ENCODE data around the gene PTPRM.

DNA sequence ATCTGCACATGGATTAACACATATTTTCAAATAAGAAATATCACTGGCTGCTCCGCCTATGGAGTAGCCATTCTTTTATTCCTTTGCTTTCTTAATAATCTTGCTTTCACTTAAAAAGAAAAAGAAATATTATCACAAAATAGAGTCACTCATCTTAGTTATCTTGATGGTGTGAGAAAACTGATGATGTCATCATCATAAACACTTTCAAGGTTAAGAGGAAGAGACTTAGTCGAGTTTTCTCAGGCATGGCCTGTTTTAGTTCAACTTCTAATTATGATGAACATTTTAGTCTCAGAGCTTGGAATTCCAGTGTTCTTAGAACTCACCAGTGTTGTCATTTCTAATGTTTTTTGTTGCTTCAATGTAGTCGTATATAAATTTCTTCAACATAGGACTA, 506.1 kb downstream of the PTPRM start:
- TF ChIP-seq, protein P1, sequence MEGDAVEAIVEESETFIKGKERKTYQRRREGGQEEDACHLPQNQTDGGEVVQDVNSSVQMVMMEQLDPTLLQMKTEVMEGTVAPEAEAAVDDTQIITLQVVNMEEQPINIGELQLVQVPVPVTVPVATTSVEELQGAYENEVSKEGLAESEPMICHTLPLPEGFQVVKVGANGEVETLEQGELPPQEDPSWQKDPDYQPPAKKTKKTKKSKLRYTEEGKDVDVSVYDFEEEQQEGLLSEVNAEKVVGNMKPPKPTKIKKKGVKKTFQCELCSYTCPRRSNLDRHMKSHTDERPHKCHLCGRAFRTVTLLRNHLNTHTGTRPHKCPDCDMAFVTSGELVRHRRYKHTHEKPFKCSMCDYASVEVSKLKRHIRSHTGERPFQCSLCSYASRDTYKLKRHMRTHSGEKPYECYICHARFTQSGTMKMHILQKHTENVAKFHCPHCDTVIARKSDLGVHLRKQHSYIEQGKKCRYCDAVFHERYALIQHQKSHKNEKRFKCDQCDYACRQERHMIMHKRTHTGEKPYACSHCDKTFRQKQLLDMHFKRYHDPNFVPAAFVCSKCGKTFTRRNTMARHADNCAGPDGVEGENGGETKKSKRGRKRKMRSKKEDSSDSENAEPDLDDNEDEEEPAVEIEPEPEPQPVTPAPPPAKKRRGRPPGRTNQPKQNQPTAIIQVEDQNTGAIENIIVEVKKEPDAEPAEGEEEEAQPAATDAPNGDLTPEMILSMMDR (IDR thresholded peaks at IDR 0.05; ENCODE audit: borderline replicate concordance, extremely low read depth, low read length, poor library complexity, severe bottlenecking), result no peak
- TF ChIP-seq EZH2 (IDR thresholded peaks at IDR 0.05; ENCODE audit: borderline replicate concordance, low read depth, low read length, severe bottlenecking), result no peak

Data from DND-41 (cell line).